Ovary (tissue), 9 donors: Measurements from ENCODE around the gene RERE. TPM values are rescaled to one million over a fixed set of nuclear protein-coding genes. Genes with fewer than 3 reads are reported as not detected.

Source experiments
- DNase-seq, 5 donors: peaks; one replicate each; pipeline ENCODE4 v3.0.0-alpha.2; 2019 to 2020
- H3K27ac ChIP-seq, 2 donors: fragments of 200-600 bp; one replicate each; pipeline versions ENCODE4 v1.5.1 to v1.8.0; 2019 to 2022
- H3K27me3 ChIP-seq: fragments of 200-600 bp; one replicate; pipeline ENCODE4 v1.8.0; 2022
- H3K36me3 ChIP-seq: fragments of 200-600 bp; sonication (generic); one replicate; pipeline ENCODE4 v1.5.1; 2019
- H3K4me1 ChIP-seq: one replicate; pipeline ENCODE4 v1.8.1; 2013; ENCODE audit warnings: mild to moderate bottlenecking, moderate library complexity; ENCODE audit not compliant: insufficient read depth
- H3K4me3 ChIP-seq: fragments of 200-600 bp; sonication (generic); one replicate; pipeline ENCODE4 v1.5.1; 2017
- H3K9me3 ChIP-seq, 2 donors: fragments of 200-600 bp in 1 of 2; sonication (generic) in 1 of 2; one replicate each; pipeline versions ENCODE4 v1.5.1 to v1.8.1; 2013 to 2019; ENCODE audit warnings: mild to moderate bottlenecking in 1 of 2, moderate library complexity in 1 of 2
- CTCF ChIP-seq, 3 donors: fragments of 450-650 bp in 2 of 3; fragments of 200-600 bp in 1 of 3; IDR thresholded peaks; one replicate each; pipeline versions ENCODE4 v1.5.1 to v1.8.0; 2016 to 2022; ENCODE audit warnings: antibody characterized with exemption in 3 of 3, mild to moderate bottlenecking in 1 of 3
- EP300 ChIP-seq: sonication (generic); formaldehyde crosslinking; IDR thresholded peaks from one replicate; pipeline ENCODE4 v1.6.1; 2017; ENCODE audit warnings: antibody characterized with exemption
- POLR2A ChIP-seq: fragments of 450-650 bp; IDR thresholded peaks from one replicate; pipeline ENCODE4 v1.6.1; 2017; ENCODE audit warnings: antibody characterized with exemption, mild to moderate bottlenecking, moderate library complexity
- WGBS, 3 donors: extraction: QIAGEN DNeasy Blood & Tissue Kit in 1 of 3; methylation state at CpG; one replicate each; pipeline versions ENCODE4 v1.1.5 to v1.1.7; 2013 to 2017; 5-methylcytosine and 5-hydroxymethylcytosine counted together
- intact Hi-C, 4 donors: fragments of 100-400 bp; cut with DNase I; formaldehyde crosslinking; loops; one replicate each; pipeline versions ENCODE4 v1.11.0 to v1.15.1; 2022 to 2023
- polyA plus RNA-seq, 2 donors: library from polyadenylated mRNA; stranded (reverse); fragments of 200-250 nt in 1 of 2; fragments of 350-450 nt in 1 of 2; fragmentation: Illumina TruSeq in 1 of 2; extraction: RNeasy Lipid Tissue Mini Kit (QIAGEN cat#74804) in 1 of 2; gene quantifications; one replicate each; pipeline ENCODE4 v1.2.3, GENCODE V29; 2013 to 2014
- total RNA-seq, 7 donors: library from RNA; depleted of rRNA in 2 of 7; stranded (reverse); fragments of >200 nt in 2 of 7; fragmentation: NEBNext Ultra II Directional in 3 of 7; extraction: Animal tissue kit (Norgen Biotek cat#: 25700) in 3 of 7; gene quantifications; one replicate each; pipeline versions ENCODE4 v1.1.0 to v1.2.4, GENCODE V29; 2016 to 2023
- donor health status: DM: no; HTN: no; CAD: no; lungs with moderate emphysema.
- donor health status: DM: no; HTN: no; CAD: no.
- donor health status: Bipolar disorder and iron deficiency.
- donor health status: DM: yes; HTN: yes; CAD: no.
- donor health status: DM: no; HTN: no; CAD: no.
- donor health status: DM: yes; HTN: yes; CAD: no.

Gene RERE
- total and polyA plus RNA-seq, 9 donors, result 36.7 to 119 (median 114) TPM

GRCh38 chr1:8494681-8495080 lies 322.8 kb downstream of the RERE start:
- intact Hi-C loops, result no loop called here

GRCh38 chr1:8493916-8494540 lies 323.4 kb downstream of the RERE start:
- intact Hi-C loops, result no loop called here
- TF ChIP-seq CTCF (IDR thresholded peaks at IDR 0.05) (no peak), EP300 (no peak), POLR2A (no peak)
- no peak overlapping the region for H3K4me3 ChIP-seq
- DNase-seq, result no peak
- 77 to 80% (median 80%) methylated on average over 7 of the region's 7 CpGs for WGBS, 3 donors
- H3K9me3 ChIP-seq, result no peaks in the 10 kb centered on the region
- H3K4me1 ChIP-seq, result no peaks in the 10 kb centered on the region
- H3K36me3 ChIP-seq, result no peaks in the 10 kb centered on the region
- H3K27ac ChIP-seq, result no peak overlapping the region
- no peaks in the 10 kb centered on the region for H3K27me3 ChIP-seq

More at GRCh38 chr1:8494681-8495080, 322.8 kb downstream of the RERE start:
- Histone ChIP-seq H3K4me1 (no peaks in the 10 kb centered on the region), H3K27ac (no peak overlapping the region), H3K9me3 (no peaks in the 10 kb centered on the region), H3K36me3 (no peaks in the 10 kb centered on the region), H3K27me3 (no peaks in the 10 kb centered on the region), H3K4me3 (no peak overlapping the region)
- no peak for DNase-seq
- TF ChIP-seq EP300, result no peak
- no peak for TF ChIP-seq POLR2A
- TF ChIP-seq CTCF (IDR thresholded peaks at IDR 0.05), result no peak
- WGBS, 3 donors, result 96 to 98% (median 97%) methylated on average over 3 of the region's 3 CpGs

GRCh38 chr1:8487249-8487648 lies 330.2 kb downstream of the RERE start:
- no peaks in the 10 kb centered on the region for H3K4me1 ChIP-seq
- TF ChIP-seq EP300 (no peak), CTCF (IDR thresholded peaks at IDR 0.05) (no peak), POLR2A (no peak)
- no peaks in the 10 kb centered on the region for H3K9me3 ChIP-seq
- H3K27me3 ChIP-seq, result no peaks in the 10 kb centered on the region
- H3K4me3 ChIP-seq, result no peak overlapping the region
- no peak for DNase-seq
- 93 to 99% (median 98%) methylated on average over 2 of the region's 2 CpGs for WGBS, 3 donors
- intact Hi-C loops, result no loop called here
- no peaks in the 10 kb centered on the region for H3K36me3 ChIP-seq
- no peak overlapping the region for H3K27ac ChIP-seq

- intact Hi-C loops, result no loop called here
- Histone ChIP-seq H3K27me3 (no peaks in the 10 kb centered on the region), H3K27ac (no peak overlapping the region), H3K4me1 (no peaks in the 10 kb centered on the region), H3K4me3 (no peak overlapping the region), H3K9me3 (no peaks in the 10 kb centered on the region), H3K36me3 (no peaks in the 10 kb centered on the region)
- WGBS, 3 donors, result 92 to 95% (median 94%) methylated on average over 5 of the region's 5 CpGs
- DNase-seq, result no peak
- TF ChIP-seq CTCF (IDR thresholded peaks at IDR 0.05) (no peak), POLR2A (no peak), EP300 (no peak)
Measured at GRCh38 chr1:8486047-8486446, 331.4 kb downstream of the RERE start.
